ENCODE data around the gene FOXE1.

GRCh38 chr9:97852001-97852398 is 1.0 kb upstream of the FOXE1 start:
- TF ChIP-seq CTCF (IDR thresholded peaks at IDR 0.05; ENCODE audit: borderline replicate concordance, extremely low read depth, low read length, poor library complexity, severe bottlenecking) (no peak), EZH2 (IDR thresholded peaks at IDR 0.05; ENCODE audit: borderline replicate concordance, low read depth, low read length, severe bottlenecking) (no peak)

All from DND-41 (cell line).